ENCODE measurements around the gene TRDMT1. TPM values are rescaled to one million over a fixed set of nuclear protein-coding genes. Genes with fewer than 3 reads are reported as not detected.

The TRDMT1 gene
- polyA plus RNA-seq, 1 donor (not counting 4 experiments of a cell fraction or from before 2014, with no cell fraction given): 6.6 TPM

GRCh38 chr10:17112566-17112965 is 88.9 kb downstream of the TRDMT1 start:
- Histone ChIP-seq H3K9me3 (ENCODE audit: control insufficient read depth, low read depth, low read length) (no peaks in the 10 kb centered on the region), H3K79me2 (ENCODE audit: control insufficient read depth, insufficient read depth, low read length) (no peaks in the 10 kb centered on the region), H2AFZ (ENCODE audit: control insufficient read depth, low read length) (no peak overlapping the region), H3K4me2 (ENCODE audit: control insufficient read depth, extremely low read depth, insufficient read depth, low read depth, low read length) (no peak overlapping the region), H3K27ac (ENCODE audit: control insufficient read depth, insufficient read depth, low read length) (no peak overlapping the region), H3K27me3 (ENCODE audit: control insufficient read depth, extremely low read depth, insufficient read depth, low read length) (no peaks in the 10 kb centered on the region), H3K9me1 (ENCODE audit: control insufficient read depth, extremely low read depth, insufficient read depth, low read length) (no peaks in the 10 kb centered on the region), H3K9ac (ENCODE audit: control insufficient read depth, extremely low read depth, insufficient read depth, low read length) (no peak overlapping the region), H3K4me3 (ENCODE audit: control insufficient read depth in 2 of 3, extremely low read depth in 1 of 3, insufficient read depth in 2 of 3, low read depth in 1 of 3, low read length in 3 of 3) (no peak overlapping the region), H3K36me3 (ENCODE audit: control insufficient read depth in 2 of 2, extremely low read depth in 1 of 2, insufficient read depth in 2 of 2, low read length in 2 of 2) (no peaks in the 10 kb centered on the region), H3K4me1 (ENCODE audit: control insufficient read depth, extremely low read depth, insufficient read depth, low read length) (peaks cover 5% of the 10 kb centered on the region), H4K20me1 (ENCODE audit: control insufficient read depth, extremely low read depth, insufficient read depth, low read length) (no peaks in the 10 kb centered on the region)
- no peak for TF ChIP-seq EZH2 (IDR thresholded peaks at IDR 0.05; ENCODE audit: low read length)
- TF ChIP-seq CTCF (optimal IDR thresholded peaks at IDR 0.05 in 1 of 3, IDR thresholded peaks at IDR 0.05 in 1 of 3, conservative IDR thresholded peaks at IDR 0.05 in 1 of 3; ENCODE audit: extremely low read depth in 1 of 3, insufficient read depth in 2 of 3, low read length in 3 of 3): no peak
- dilution Hi-C loops (cut with MboI; ENCODE audit: extremely low pct_ligation_motif_present, low sequenced_read_pairs): no loop called here
- FAIRE-seq (no peak), DNase-seq (ENCODE audit: low read depth, low spot score) (peak; percentile 2)

DNA sequence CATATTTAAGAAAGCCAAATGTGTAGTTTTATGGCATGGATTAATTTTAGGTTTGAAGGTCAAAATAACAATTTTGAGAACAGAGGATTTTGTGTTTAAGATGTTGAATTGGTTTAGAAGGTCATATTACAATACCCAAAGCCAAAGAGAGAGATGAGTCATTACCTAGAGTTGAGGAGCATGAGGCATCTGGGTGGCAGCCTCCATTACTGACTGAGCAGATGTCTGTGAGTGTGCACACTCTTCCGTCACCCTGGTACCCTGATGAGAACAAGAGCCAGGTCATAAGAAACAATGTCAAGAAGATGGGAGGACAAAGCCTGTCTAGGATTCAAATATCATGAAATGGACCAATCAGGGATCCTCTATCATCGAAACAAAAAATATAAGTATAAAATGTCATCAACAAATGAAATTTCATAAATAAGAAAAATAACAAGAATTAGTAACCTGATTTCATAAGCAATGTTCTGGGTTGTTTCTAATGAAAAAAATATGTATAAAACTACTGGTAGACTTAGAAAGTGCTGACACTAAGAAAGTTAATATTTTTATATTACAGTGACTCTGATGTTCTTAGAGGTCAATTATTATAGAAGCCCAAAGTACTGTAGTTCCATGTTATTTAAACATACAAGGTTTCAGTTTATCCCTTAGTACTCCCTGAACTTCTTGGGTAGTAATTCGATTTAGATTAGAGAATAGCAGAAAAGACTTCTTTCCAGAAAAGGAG is 91.8 kb downstream of the TRDMT1 start:
- no peak overlapping the region for H3K27ac ChIP-seq (ENCODE audit: control insufficient read depth, insufficient read depth, low read length)
- no peaks in the 10 kb centered on the region for H4K20me1 ChIP-seq (ENCODE audit: control insufficient read depth, extremely low read depth, insufficient read depth, low read length)
- no peak overlapping the region for H2AFZ ChIP-seq (ENCODE audit: control insufficient read depth, low read length)
- no peaks in the 10 kb centered on the region for H3K27me3 ChIP-seq (ENCODE audit: control insufficient read depth, extremely low read depth, insufficient read depth, low read length)
- DNase-seq (ENCODE audit: low read depth, low spot score) (no peak), FAIRE-seq (peak; percentile 71)
- H3K4me1 ChIP-seq (ENCODE audit: control insufficient read depth, extremely low read depth, insufficient read depth, low read length): no peaks in the 10 kb centered on the region
- no peaks in the 10 kb centered on the region for H3K9me1 ChIP-seq (ENCODE audit: control insufficient read depth, extremely low read depth, insufficient read depth, low read length)
- H3K9me3 ChIP-seq (ENCODE audit: control insufficient read depth, low read depth, low read length): no peaks in the 10 kb centered on the region
- TF ChIP-seq EZH2 (IDR thresholded peaks at IDR 0.05; ENCODE audit: low read length) (no peak), CTCF (optimal IDR thresholded peaks at IDR 0.05 in 1 of 3, IDR thresholded peaks at IDR 0.05 in 1 of 3, conservative IDR thresholded peaks at IDR 0.05 in 1 of 3; ENCODE audit: extremely low read depth in 1 of 3, insufficient read depth in 2 of 3, low read length in 3 of 3) (no peak)
- H3K36me3 ChIP-seq (ENCODE audit: control insufficient read depth in 2 of 2, extremely low read depth in 1 of 2, insufficient read depth in 2 of 2, low read length in 2 of 2): no peaks in the 10 kb centered on the region
- dilution Hi-C loops (cut with MboI; ENCODE audit: extremely low pct_ligation_motif_present, low sequenced_read_pairs): no loop called here
- no peak overlapping the region for H3K9ac ChIP-seq (ENCODE audit: control insufficient read depth, extremely low read depth, insufficient read depth, low read length)
- H3K4me3 ChIP-seq (ENCODE audit: control insufficient read depth in 2 of 3, extremely low read depth in 1 of 3, insufficient read depth in 2 of 3, low read depth in 1 of 3, low read length in 3 of 3): no peak overlapping the region
- H3K79me2 ChIP-seq (ENCODE audit: control insufficient read depth, insufficient read depth, low read length): no peaks in the 10 kb centered on the region
- H3K4me2 ChIP-seq (ENCODE audit: control insufficient read depth, extremely low read depth, insufficient read depth, low read depth, low read length): no peak overlapping the region

Data from keratinocyte (primary cell).